Caco-2 (cell line): Measurements from ENCODE around the gene DOCK3. TPM values are rescaled to one million over a fixed set of nuclear protein-coding genes. Genes with fewer than 3 reads are reported as not detected.

Experiments
- BruUV-seq: library from RNA; stranded (reverse); fragments of 400-500 nt; replicated peaks from 2 replicates; lab custom pipeline; 2021; lab: Mats Ljungman, UMichigan
- CTCF ChIA-PET: fragments of 300-600 bp; sonication (Branson Sonifier 250); formaldehyde crosslinking; loops from one replicate; lab custom pipeline; 2022; ENCODE audit warnings: antibody characterized with exemption; lab: Charles Lee
- POLR2A ChIA-PET: fragments of 300-600 bp; sonication (Branson Sonifier 250); formaldehyde crosslinking; loops from one replicate; lab custom pipeline; 2022; ENCODE audit warnings: antibody characterized with exemption; lab: Charles Lee
- DNase-seq, 2 experiments: peaks; one replicate each; pipeline versions ENCODE4 v3.0.0 to v3.0.0-alpha.2; 2020 to 2022
- H3K27me3 ChIP-seq: replicated peaks from 2 replicates; pipeline ENCODE4 v1.6.0; 2011; ENCODE audit warnings: low read length; ENCODE audit not compliant: control insufficient read depth, insufficient read depth
- H3K36me3 ChIP-seq: 2 replicates; pipeline ENCODE4 v1.5.1; 2011; ENCODE audit warnings: low read length; ENCODE audit not compliant: control insufficient read depth, insufficient read depth
- H3K4me1 ChIP-seq: fragments of 250-450 bp; sonication (Bioruptor Pico); 2 replicates; pipeline ENCODE4 v1.5.1; 2020; ENCODE audit warnings: mild to moderate bottlenecking
- H3K4me3 ChIP-seq: 2 replicates; pipeline ENCODE4 v1.5.1; 2011; ENCODE audit warnings: low read depth, mild to moderate bottlenecking, control low read depth, low read length
- H3K9me3 ChIP-seq: fragments of 250-450 bp; sonication (Bioruptor Pico); 2 replicates; pipeline ENCODE4 v1.5.1; 2020; ENCODE audit warnings: mild to moderate bottlenecking, moderate library complexity
- H3K27ac Mint-ChIP-seq: one replicate; pipeline ENCODE4 v1.8.0; 2022; ENCODE audit warnings: mixed read lengths; ENCODE audit not compliant: unreplicated experiment
- H3K27me3 Mint-ChIP-seq: one replicate; pipeline ENCODE4 v1.8.0; 2022; ENCODE audit warnings: mixed read lengths; ENCODE audit not compliant: insufficient read depth, unreplicated experiment
- H3K36me3 Mint-ChIP-seq: one replicate; pipeline ENCODE4 v1.8.0; 2022; ENCODE audit warnings: mild to moderate bottlenecking, mixed read lengths; ENCODE audit not compliant: insufficient read depth, unreplicated experiment
- H3K4me1 Mint-ChIP-seq: one replicate; pipeline ENCODE4 v1.8.0; 2022; ENCODE audit warnings: low read depth, mixed read lengths; ENCODE audit not compliant: unreplicated experiment
- H3K4me3 Mint-ChIP-seq: one replicate; pipeline ENCODE4 v1.8.0; 2022; ENCODE audit warnings: mild to moderate bottlenecking, moderate library complexity, mixed read lengths; ENCODE audit not compliant: unreplicated experiment
- H3K9me3 Mint-ChIP-seq: one replicate; pipeline ENCODE4 v1.8.0; 2022; ENCODE audit warnings: mixed read lengths; ENCODE audit not compliant: unreplicated experiment
- intact Hi-C: fragments of 100-400 bp; cut with micrococcal nuclease; formaldehyde crosslinking; loops from one replicate; pipeline ENCODE4 v1.10.0; 2022; ENCODE audit not compliant: unreplicated experiment
- total RNA-seq: library from RNA; stranded (reverse); gene quantifications from 2 replicates; pipeline ENCODE4 v1.2.3, GENCODE V29; 2022
- TF ChIP-seq, protein P1 (sequence below), 2 experiments: fragments of 200-600 bp in 1 of 2; IDR thresholded peaks; 1 replicate in 1 of 2; 2 replicates in 1 of 2; pipeline versions ENCODE4 v1.5.1 to v1.8.0; 2011 to 2022; ENCODE audit warnings: antibody characterized with exemption in 1 of 2, control low read depth in 1 of 2, inconsistent platforms in 1 of 2, low read depth in 1 of 2, low read length in 1 of 2, mild to moderate bottlenecking in 1 of 2, moderate library complexity in 1 of 2; ENCODE audit not compliant: insufficient read depth in 1 of 2, severe bottlenecking in 1 of 2, unreplicated experiment in 1 of 2

The DOCK3 gene
- total RNA-seq, 1 experiment from 2014 or later, result 0.05 TPM

GRCh38 chr3:51382947-51383578, 708.3 kb downstream of the DOCK3 start:
- Histone ChIP-seq H3K4me1 (peaks cover 27% of the 10 kb centered on the region), H3K36me3 (no peaks in the 10 kb centered on the region), H3K9me3 (no peaks in the 10 kb centered on the region), H3K27me3 (no peaks in the 10 kb centered on the region), H3K4me3 (no peak overlapping the region)
- CTCF ChIA-PET, result interaction anchor here (0.5 kb wide), 1 partner anchor 169 kb away, joined by 6 read pairs; no protein-coding TSS in a partner anchor
- TF ChIP-seq, protein P1, sequence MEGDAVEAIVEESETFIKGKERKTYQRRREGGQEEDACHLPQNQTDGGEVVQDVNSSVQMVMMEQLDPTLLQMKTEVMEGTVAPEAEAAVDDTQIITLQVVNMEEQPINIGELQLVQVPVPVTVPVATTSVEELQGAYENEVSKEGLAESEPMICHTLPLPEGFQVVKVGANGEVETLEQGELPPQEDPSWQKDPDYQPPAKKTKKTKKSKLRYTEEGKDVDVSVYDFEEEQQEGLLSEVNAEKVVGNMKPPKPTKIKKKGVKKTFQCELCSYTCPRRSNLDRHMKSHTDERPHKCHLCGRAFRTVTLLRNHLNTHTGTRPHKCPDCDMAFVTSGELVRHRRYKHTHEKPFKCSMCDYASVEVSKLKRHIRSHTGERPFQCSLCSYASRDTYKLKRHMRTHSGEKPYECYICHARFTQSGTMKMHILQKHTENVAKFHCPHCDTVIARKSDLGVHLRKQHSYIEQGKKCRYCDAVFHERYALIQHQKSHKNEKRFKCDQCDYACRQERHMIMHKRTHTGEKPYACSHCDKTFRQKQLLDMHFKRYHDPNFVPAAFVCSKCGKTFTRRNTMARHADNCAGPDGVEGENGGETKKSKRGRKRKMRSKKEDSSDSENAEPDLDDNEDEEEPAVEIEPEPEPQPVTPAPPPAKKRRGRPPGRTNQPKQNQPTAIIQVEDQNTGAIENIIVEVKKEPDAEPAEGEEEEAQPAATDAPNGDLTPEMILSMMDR (IDR thresholded peaks at IDR 0.05; ENCODE audit: insufficient read depth in 1 of 2, low read depth in 1 of 2, low read length in 1 of 2, severe bottlenecking in 1 of 2, unreplicated experiment in 1 of 2), result no peak
- Mint-ChIP-seq H3K27me3 (peaks cover 3% of the 10 kb centered on the region), H3K4me3 (peak overlapping the region; percentile 96), H3K36me3 (peaks cover 30% of the 10 kb centered on the region), H3K4me1 (peaks cover 7% of the 10 kb centered on the region), H3K27ac (no peak overlapping the region), H3K9me3 (no peaks in the 10 kb centered on the region)
- no TSS peak for BruUV-seq
- POLR2A ChIA-PET, result no interaction called here
- no peak for DNase-seq
- intact Hi-C loops, result no loop called here

DNA sequence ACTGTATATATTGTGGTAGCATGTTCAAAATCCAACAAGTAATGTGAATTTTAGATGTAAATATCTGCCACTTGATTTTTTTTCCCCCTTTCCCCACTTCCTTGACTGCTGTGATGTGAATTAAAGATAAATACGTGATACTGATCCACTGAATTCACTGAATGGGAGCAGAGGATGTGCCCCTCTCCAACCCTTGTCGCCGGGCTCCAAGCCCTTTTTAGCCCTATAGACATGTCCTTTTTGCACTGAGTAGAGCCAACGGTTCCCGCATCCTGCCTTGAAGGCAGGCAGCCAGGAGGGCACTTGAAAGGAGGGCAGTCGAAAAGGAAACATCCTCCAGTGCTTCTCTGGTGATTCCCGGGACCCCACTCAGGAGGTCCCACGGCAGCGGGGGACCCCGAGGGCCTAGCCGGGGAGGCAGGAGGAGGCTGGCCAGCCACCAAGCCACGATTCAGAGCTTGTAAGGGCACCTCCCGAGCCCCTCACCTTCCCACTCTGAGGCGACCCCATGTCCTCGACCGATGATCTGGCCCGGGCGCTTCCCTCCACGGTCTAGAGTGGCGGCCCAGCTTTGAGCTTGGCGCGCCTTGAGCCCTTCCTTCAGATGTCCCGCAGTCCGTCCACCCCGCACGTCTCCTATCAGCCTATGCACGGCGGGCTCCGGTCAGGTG, 709.5 kb downstream of the DOCK3 start:
- peaks cover 18% of the 10 kb centered on the region for H3K4me1 Mint-ChIP-seq
- intact Hi-C loops, result no loop called here
- H3K36me3 Mint-ChIP-seq, result peaks cover 41% of the 10 kb centered on the region
- TF ChIP-seq, protein P1 (IDR thresholded peaks at IDR 0.05; ENCODE audit: insufficient read depth in 1 of 2, low read depth in 1 of 2, low read length in 1 of 2, severe bottlenecking in 1 of 2, unreplicated experiment in 1 of 2), result no peak
- Histone ChIP-seq H3K4me3 (peak overlapping the region; percentile 94), H3K9me3 (no peaks in the 10 kb centered on the region), H3K4me1 (peaks cover 38% of the 10 kb centered on the region), H3K27me3 (no peaks in the 10 kb centered on the region), H3K36me3 (no peaks in the 10 kb centered on the region)
- DNase-seq, result peak in 1 of 2 experiments; percentile 16
- no peaks in the 10 kb centered on the region for H3K9me3 Mint-ChIP-seq
- ChIA-PET CTCF (interaction anchor here (0.6 to 1.9 kb wide), 2 partner anchors 58 to 768 kb away, joined by 3 to 12 read pairs; partner anchors contain the start of gene MAPKAPK3), POLR2A (no interaction called here)
- peak overlapping the region; percentile 96 for H3K4me3 Mint-ChIP-seq
- TSS peak; percentile 76 for BruUV-seq
- peaks cover under 1% of the 10 kb centered on the region for H3K27me3 Mint-ChIP-seq
- H3K27ac Mint-ChIP-seq, result peak overlapping the region; percentile 93

GRCh38 chr3:51384726-51385473, 710.2 kb downstream of the DOCK3 start, which contains the start of gene MANF:
Gene MANF (plus strand): TSS chr3:51385291. CDS start chr3:51385343, 52 bp downstream.
- CTCF ChIA-PET, result interaction anchor here (0.6 to 1.9 kb wide), 10 partner anchors 26 to 769 kb away, joined by 3 to 12 read pairs (median 3); partner anchors contain the start of genes DCAF1 and MAPKAPK3
- H3K4me1 ChIP-seq, result peaks cover 43% of the 10 kb centered on the region
- DNase-seq, result peak; percentile 97
- H3K4me3 Mint-ChIP-seq, result peak within 1 kb of the TSS; percentile 96
- POLR2A ChIA-PET, result interaction anchor here (0.5 to 1.5 kb wide), 17 partner anchors 11 to 1036 kb away, joined by 3 to 13 read pairs (median 3); partner anchors contain the start of genes ACY1, CYB561D2, DCAF1 and GRM2
- BruUV-seq, result no TSS peak
- TF ChIP-seq, protein P1 (IDR thresholded peaks at IDR 0.05; ENCODE audit: insufficient read depth in 1 of 2, low read depth in 1 of 2, low read length in 1 of 2, severe bottlenecking in 1 of 2, unreplicated experiment in 1 of 2), result no peak
- peak within 1 kb of the TSS; percentile 93 for H3K27ac Mint-ChIP-seq
- peaks cover 23% of the 10 kb centered on the region for H3K4me1 Mint-ChIP-seq
- peaks cover 1% of the 10 kb centered on the region for H3K36me3 ChIP-seq
- intact Hi-C loops, result no loop called here
- H3K36me3 Mint-ChIP-seq, result peaks cover 47% of the 10 kb centered on the region
- no peaks in the 10 kb centered on the region for H3K9me3 ChIP-seq
- peak within 1 kb of the TSS; percentile 94 for H3K4me3 ChIP-seq
- no peaks in the 10 kb centered on the region for H3K9me3 Mint-ChIP-seq
- H3K27me3 ChIP-seq, result no peaks in the 10 kb centered on the region
- no peaks in the 10 kb centered on the region for H3K27me3 Mint-ChIP-seq
